HG02610 (cell line): Measurements from ENCODE around the gene DCAF4L1.
A peak's percentile ranks its signal among the peaks of the same experiment; 100 is the strongest.

Experiments used
- ATAC-seq: cut with Tn5 transposase; IDR thresholded peaks from one replicate; pipeline ENCODE4 v1.9.1; 2021; ENCODE audit warnings: mild to moderate bottlenecking, moderate library complexity; ENCODE audit not compliant: unreplicated experiment

Gene DCAF4L1

DNA sequence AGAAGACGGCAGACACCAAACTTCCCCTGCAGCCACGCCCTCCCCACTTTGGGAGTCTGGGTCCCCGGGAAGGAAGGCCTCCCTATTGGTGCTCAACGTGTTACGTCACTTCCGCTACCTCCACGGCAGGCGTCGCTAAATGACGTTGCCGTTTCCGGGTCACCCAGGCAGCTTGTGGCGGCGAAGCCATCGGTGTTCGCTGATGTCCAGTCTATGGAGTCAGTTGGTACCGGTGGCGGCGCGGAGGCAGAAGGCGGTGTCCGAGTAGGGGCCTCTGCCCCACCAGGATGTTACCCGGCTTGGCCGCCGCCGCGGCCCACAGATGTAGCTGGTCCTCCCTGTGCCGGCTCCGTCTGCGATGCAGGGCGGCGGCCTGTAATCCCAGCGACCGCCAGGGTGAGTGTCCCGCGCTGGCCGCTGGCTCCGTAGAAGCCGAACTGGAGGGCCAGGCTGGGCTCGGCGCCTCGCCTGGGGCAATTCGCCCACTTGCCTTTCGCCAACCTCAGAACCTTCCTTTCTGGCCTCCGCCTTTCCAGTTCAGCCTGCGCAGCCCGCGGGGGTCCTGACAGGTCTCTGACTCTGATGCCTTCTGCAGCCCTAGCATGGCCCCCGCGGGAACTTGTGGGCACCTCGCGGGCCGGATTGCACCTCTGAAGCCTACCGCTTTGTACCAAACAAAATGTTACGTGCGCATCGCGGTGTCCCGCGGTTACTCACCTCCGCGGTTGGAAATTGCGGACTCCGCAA is 9.0 kb downstream of the DCAF4L1 start, which contains the start of gene SLC30A9:
Gene SLC30A9 (plus strand): TSS at position 166 of the 747 bp plus-strand sequence. CDS start 122 bp downstream, at position 288.
- ATAC-seq: peak; percentile 99

DNA sequence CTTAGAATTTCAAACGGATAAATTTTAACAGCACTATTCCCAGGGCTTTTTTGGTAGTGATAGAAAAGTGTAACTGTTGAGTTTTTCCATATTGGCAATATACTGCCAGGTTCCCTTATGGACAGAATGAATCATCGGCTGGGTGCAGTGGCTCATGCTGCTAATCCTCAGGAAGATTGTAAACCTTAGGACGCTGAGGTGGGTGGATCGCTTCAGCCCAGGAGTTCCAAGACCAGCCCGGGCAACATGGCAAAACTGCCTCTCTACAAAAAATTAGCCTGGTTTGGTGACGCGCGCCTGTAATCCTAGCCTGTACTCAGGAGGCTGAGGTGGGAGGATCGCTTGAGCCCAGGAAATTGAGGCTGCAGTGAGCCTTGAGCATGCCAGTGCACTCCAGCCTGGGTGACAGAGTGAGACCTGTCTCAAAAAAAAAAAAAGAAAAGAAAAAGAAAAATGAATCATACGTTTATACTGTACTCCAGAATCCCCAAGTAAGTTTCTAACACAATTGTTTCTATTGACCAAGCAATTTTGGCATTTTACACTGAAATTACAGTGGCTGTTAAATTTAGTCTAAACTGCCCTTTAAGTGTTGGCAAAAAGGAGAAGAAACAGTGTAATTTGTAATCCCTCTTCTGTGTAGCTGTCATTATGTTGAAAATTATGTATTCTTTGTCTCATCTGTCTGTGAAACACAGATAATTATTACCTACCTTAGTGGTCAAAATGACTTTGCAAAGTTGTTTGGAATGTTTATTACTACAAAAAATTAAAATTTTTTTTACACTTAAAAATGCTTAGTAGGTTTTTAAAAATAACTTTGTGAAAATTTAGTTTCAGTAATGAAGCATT is 10.6 kb downstream of the DCAF4L1 start:
- ATAC-seq: no peak

DNA sequence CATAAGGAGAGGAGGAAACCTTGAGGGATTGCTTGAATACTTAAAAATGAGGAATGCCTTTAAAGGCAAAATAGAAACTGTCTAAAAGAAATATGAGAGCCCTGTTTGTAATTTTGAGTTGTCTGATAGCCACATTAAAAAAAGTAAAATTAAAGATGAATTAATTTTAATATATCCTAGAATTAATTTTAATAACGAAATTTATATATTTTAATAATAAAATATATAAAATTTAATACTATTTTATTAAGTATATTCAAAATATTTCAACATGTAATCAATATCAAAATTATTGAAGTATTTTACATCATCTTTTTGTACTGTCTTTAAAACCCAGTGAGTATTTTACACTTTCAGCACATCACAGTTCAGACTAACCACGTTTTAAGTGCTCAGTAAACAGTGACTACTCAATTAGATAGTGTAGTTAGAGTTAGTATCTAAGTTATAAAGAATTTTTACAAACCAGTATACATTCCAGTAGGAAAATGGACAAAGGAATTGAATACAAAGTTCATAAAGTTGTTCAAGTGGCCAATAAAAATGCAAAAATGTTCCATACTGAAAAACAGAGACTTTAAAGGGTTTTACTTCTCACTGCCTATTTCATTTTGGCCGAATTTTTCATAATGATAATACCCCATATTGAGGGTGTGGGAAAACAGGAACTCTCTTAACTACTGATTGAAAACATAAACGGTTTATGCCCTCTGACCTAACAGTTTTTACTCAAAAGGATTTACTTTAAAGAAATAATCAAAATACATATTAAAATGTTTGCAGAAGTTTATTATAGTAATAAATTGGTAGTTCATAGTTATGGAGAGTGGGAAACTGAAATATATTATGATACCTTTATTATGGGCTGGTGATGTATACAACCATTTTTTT is 11.7 kb downstream of the DCAF4L1 start:
- ATAC-seq: no peak

DNA sequence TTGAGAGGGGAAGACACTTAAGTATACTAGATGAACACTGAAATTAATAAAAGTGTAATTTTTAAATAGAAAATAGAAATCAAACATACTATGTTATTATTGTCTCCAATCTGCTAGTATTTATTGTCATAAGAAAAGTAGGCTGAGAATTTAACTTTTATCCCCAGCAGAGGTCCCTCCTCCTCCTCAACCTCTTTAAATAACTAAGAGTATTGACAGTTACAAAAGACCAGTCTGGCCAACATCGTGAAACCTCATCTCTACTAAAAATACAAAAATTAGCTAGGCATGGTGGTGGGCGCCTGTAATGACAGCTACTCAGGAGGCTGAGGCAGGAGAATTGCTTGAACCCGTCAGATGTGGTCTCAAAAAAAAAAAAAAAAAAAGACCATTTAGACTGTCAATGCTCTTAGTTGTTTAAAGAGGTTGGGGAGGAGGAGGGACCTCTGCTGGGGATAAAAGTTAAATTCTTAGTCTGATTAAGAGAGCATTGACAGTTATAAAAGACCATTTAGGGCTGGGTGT is 13.0 kb downstream of the DCAF4L1 start:
- ATAC-seq: no peak

DNA sequence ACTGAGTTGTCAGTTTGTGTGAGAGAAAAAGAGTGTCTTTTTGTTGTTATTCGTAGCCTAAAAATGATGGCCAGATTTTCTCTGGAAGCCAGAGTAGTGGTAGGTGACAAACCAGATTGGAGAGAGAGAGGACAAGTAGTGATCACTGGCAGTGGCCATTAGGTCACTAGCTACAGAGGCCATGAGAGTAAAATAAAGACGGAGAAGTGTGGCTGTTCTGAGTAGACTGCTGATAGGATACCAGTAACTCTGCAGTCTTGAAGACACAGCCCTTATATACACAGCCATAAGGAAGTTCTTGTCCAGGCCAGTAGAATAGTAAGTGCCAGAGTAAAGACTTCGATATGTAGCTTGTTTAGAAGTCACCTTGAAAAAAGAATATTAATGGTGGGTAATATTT is 16.5 kb downstream of the DCAF4L1 start:
- no peak for ATAC-seq

DNA sequence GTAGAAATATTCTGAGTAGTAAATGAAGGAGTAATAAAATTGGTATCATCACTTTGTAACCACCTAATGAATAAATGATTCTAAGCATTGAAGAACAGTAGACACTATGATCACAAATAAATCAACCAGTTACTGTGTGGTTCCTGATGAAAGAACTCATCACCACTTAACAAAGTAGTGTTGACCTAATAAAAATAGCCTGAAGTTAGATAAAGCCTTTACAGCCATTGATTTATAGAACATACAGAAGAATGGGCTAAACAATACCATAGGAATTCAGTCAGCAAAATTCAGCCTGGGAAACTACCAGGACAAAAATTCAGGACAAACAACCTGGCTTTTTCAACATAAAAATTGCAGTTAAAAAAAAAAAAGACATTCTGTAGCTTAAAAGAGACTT is 17.8 kb downstream of the DCAF4L1 start:
- ATAC-seq: no peak

DNA sequence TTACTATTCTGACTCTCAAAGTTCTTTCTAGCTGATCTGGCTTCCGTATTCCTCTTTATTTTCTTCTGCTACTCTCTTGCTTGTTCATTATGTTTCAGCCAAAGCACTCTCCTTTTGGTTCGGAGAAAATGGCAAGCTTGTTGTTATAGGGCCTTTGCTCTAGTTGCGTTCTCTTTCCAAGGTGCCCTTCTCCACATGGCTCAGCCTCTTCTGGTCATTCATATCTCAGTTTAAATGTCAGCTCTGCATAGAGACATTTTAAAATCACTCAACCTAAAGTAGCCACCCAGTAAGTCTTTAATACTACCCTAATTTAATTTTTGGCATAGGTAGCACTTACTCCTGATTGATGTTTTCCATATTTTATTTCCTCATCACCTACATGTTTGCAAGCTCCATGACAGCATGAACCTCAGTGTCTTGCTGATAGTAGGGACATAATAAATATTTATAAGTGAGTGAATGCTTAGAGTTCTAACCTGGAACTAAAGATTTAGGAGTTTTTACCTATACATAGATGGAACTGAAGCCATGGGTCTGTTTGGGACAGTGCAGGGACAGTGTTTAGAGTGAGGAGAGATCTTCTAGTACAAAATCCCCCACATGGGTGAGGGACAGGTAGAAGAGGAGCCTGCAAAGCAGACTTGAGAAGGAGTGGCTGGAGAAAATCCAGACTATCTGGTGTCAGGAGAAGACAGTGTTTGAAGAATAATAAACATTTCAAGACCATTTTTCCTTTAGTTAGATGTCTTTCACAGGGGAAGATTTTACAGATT is 26.6 kb downstream of the DCAF4L1 start:
- ATAC-seq: no peak

DNA sequence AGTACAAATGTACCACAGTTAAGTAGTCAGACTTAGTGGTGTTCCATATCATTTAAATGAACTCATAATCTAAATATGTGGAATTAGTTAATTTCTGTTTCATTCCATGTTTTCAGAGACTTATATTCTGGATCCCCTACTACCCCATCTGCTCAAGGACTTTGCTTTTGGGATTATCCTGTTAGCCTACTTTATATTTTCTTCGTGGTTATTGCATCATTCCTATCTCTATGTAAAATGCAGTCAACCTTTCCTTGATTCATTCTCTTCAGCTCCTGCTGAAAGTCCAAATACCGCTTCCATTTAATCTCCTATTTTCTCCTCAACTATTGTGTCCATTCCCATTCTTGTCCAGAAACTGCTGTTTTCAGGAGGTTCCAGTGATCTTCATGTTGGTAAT is 33.9 kb downstream of the DCAF4L1 start:
- no peak for ATAC-seq

DNA sequence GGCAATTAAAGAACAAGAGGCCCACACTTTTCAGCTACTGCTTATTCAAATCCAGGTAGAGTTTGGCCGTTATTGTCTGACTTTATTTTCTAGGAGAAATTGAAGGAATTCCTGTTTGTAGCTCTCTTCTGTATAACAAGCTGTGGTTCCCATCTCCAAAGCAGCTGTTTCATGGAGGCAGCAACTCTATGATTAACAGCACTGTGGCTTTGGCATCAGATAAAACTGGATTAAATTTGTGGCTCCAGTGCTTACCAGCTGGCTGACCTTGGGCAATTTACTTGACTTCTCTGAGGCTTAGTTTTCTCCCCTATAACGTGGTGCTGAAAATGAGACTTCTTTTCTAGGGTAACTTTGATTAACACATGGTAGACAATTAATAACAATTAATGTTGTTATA is 36.9 kb downstream of the DCAF4L1 start:
- ATAC-seq: no peak
